Dorsolateral prefrontal cortex (tissue), 118 donors: ENCODE data around the gene PABPC1L. TPM values are rescaled to one million over a fixed set of nuclear protein-coding genes. Genes with fewer than 3 reads are reported as not detected.

ENCODE experiments used
- total RNA-seq, 120 experiments: library from RNA; stranded (reverse); gene quantifications; one replicate each; pipeline versions ENCODE4 v1.2.3 to v1.2.4, GENCODE V29; 2022

Gene PABPC1L
- total RNA-seq, 120 experiments from 2014 or later, result 5.6 to 24.7 (median 14.3) TPM

Other genes with a start within 250 kb of the PABPC1L start
- 1 to 10 TPM in 81 of 120 experiments, under 1 TPM in 37, not detected in 2; 0.28 to 7.0 (median 1.4) TPM for gene CCN5, start 194.7 kb upstream of the PABPC1L start, total RNA-seq
- 1 to 10 TPM in 5 of 120 experiments, under 1 TPM in 98, not detected in 17; 0.17 to 1.8 (median 0.44) TPM for gene KCNK15, start 164.2 kb upstream of the PABPC1L start, total RNA-seq
- 10 to 100 TPM; 13.6 to 91.9 (median 66.1) TPM for gene RIMS4, start 99.5 kb upstream of the PABPC1L start, total RNA-seq
- 100 to 1,000 TPM; 122 to 473 (median 343) TPM for gene YWHAB, start 24.4 kb upstream of the PABPC1L start, total RNA-seq
- gene TOMM34, start 50.3 kb downstream of the PABPC1L start, total RNA-seq, result 10 to 100 TPM; 17.1 to 62.7 (median 39.9) TPM
- 10 to 100 TPM; 31.0 to 66.4 (median 42.5) TPM for gene STK4, start 56.5 kb downstream of the PABPC1L start, total RNA-seq
- 100 to 1,000 TPM in 6 of 120 experiments, 10 to 100 TPM in 114; 14.6 to 125 (median 65.5) TPM for gene KCNS1, start 191.1 kb downstream of the PABPC1L start, total RNA-seq
- gene WFDC5, start 205.1 kb downstream of the PABPC1L start, total RNA-seq, result not detected
- not detected for gene WFDC12, start 214.4 kb downstream of the PABPC1L start, total RNA-seq